Measurements from ENCODE around the gene CDKN2AIP.
"Not testable (repeated sequence)": the region's sequence is repeated elsewhere in the genome, so short reads cannot be mapped to it uniquely, and the experiment has no call there.

Gene CDKN2AIP

GRCh38 chr4:183416879-183417755 is 27.3 kb upstream of the CDKN2AIP start:
- Histone ChIP-seq H3K36me3 (ENCODE audit: insufficient read depth, low read length) (no peaks in the 10 kb centered on the region), H3K4me1 (ENCODE audit: insufficient read depth, low read length) (no peaks in the 10 kb centered on the region), H3K9me3 (ENCODE audit: low read length) (no peaks in the 10 kb centered on the region), H3K27ac (ENCODE audit: low read depth, low read length) (no peak overlapping the region), H3K9ac (ENCODE audit: low read length) (no peak overlapping the region), H3K27me3 (ENCODE audit: control insufficient read depth in 1 of 2, insufficient read depth in 2 of 2, low read length in 2 of 2) (no peaks in the 10 kb centered on the region), H3K4me3 (ENCODE audit: low read depth in 1 of 2, low read length in 2 of 2) (no peak overlapping the region)

GRCh38 chr4:183422962-183423631 is 21.3 kb upstream of the CDKN2AIP start:
- Histone ChIP-seq H3K4me1 (ENCODE audit: insufficient read depth, low read length) (no peaks in the 10 kb centered on the region), H3K27me3 (ENCODE audit: control insufficient read depth in 1 of 2, insufficient read depth in 2 of 2, low read length in 2 of 2) (no peaks in the 10 kb centered on the region), H3K9ac (ENCODE audit: low read length) (no peak overlapping the region), H3K9me3 (ENCODE audit: low read length) (no peaks in the 10 kb centered on the region), H3K4me3 (ENCODE audit: low read depth in 1 of 2, low read length in 2 of 2) (no peak overlapping the region), H3K36me3 (ENCODE audit: insufficient read depth, low read length) (no peaks in the 10 kb centered on the region), H3K27ac (ENCODE audit: low read depth, low read length) (no peak overlapping the region)

GRCh38 chr4:183424109-183424744 is 20.2 kb upstream of the CDKN2AIP start:
- H3K4me3 ChIP-seq (ENCODE audit: low read depth in 1 of 2, low read length in 2 of 2), result no peak overlapping the region
- no peak overlapping the region for H3K9ac ChIP-seq (ENCODE audit: low read length)
- no peaks in the 10 kb centered on the region for H3K27me3 ChIP-seq (ENCODE audit: control insufficient read depth in 1 of 2, insufficient read depth in 2 of 2, low read length in 2 of 2)
- H3K36me3 ChIP-seq (ENCODE audit: insufficient read depth, low read length), result no peaks in the 10 kb centered on the region
- no peak overlapping the region for H3K27ac ChIP-seq (ENCODE audit: low read depth, low read length)
- H3K9me3 ChIP-seq (ENCODE audit: low read length), result no peaks in the 10 kb centered on the region
- no peaks in the 10 kb centered on the region for H3K4me1 ChIP-seq (ENCODE audit: insufficient read depth, low read length)

- no peaks in the 10 kb centered on the region for H3K36me3 ChIP-seq (ENCODE audit: insufficient read depth, low read length)
- no peaks in the 10 kb centered on the region for H3K4me1 ChIP-seq (ENCODE audit: insufficient read depth, low read length)
- H3K27me3 ChIP-seq (ENCODE audit: control insufficient read depth in 1 of 2, insufficient read depth in 2 of 2, low read length in 2 of 2), result no peaks in the 10 kb centered on the region
- no peak overlapping the region for H3K9ac ChIP-seq (ENCODE audit: low read length)
- H3K9me3 ChIP-seq (ENCODE audit: low read length), result no peaks in the 10 kb centered on the region
- H3K27ac ChIP-seq (ENCODE audit: low read depth, low read length), result no peak overlapping the region
- no peak overlapping the region for H3K4me3 ChIP-seq (ENCODE audit: low read depth in 1 of 2, low read length in 2 of 2)
Measured at GRCh38 chr4:183426507-183426906, 17.9 kb upstream of the CDKN2AIP start.

- no peaks in the 10 kb centered on the region for H3K27me3 ChIP-seq (ENCODE audit: control insufficient read depth in 1 of 2, insufficient read depth in 2 of 2, low read length in 2 of 2)
Measured at GRCh38 chr4:183429489-183429888, 14.9 kb upstream of the CDKN2AIP start.

GRCh38 chr4:183430317-183430993 is 14.0 kb upstream of the CDKN2AIP start:
- Histone ChIP-seq H3K4me3 (ENCODE audit: low read depth in 1 of 2, low read length in 2 of 2) (no peak overlapping the region), H3K9me3 (ENCODE audit: low read length) (no peaks in the 10 kb centered on the region), H3K27ac (ENCODE audit: low read depth, low read length) (no peak overlapping the region), H3K27me3 (ENCODE audit: control insufficient read depth in 1 of 2, insufficient read depth in 2 of 2, low read length in 2 of 2) (no peaks in the 10 kb centered on the region), H3K9ac (ENCODE audit: low read length) (no peak overlapping the region), H3K36me3 (ENCODE audit: insufficient read depth, low read length) (no peaks in the 10 kb centered on the region), H3K4me1 (ENCODE audit: insufficient read depth, low read length) (no peaks in the 10 kb centered on the region)

More at GRCh38 chr4:183429489-183429888, 14.9 kb upstream of the CDKN2AIP start:
- Histone ChIP-seq H3K9ac (ENCODE audit: low read length) (no peak overlapping the region), H3K4me3 (ENCODE audit: low read depth in 1 of 2, low read length in 2 of 2) (no peak overlapping the region), H3K9me3 (ENCODE audit: low read length) (no peaks in the 10 kb centered on the region), H3K4me1 (ENCODE audit: insufficient read depth, low read length) (no peaks in the 10 kb centered on the region), H3K27ac (ENCODE audit: low read depth, low read length) (no peak overlapping the region), H3K36me3 (ENCODE audit: insufficient read depth, low read length) (no peaks in the 10 kb centered on the region)

GRCh38 chr4:183430994-183431347 is 13.5 kb upstream of the CDKN2AIP start:
- no peaks in the 10 kb centered on the region for H3K4me1 ChIP-seq (ENCODE audit: insufficient read depth, low read length)
- H3K27ac ChIP-seq (ENCODE audit: low read depth, low read length), result no peak overlapping the region
- H3K9ac ChIP-seq (ENCODE audit: low read length), result no peak overlapping the region
- H3K36me3 ChIP-seq (ENCODE audit: insufficient read depth, low read length), result no peaks in the 10 kb centered on the region
- no peak overlapping the region for H3K4me3 ChIP-seq (ENCODE audit: low read depth in 1 of 2, low read length in 2 of 2)
- no peaks in the 10 kb centered on the region for H3K27me3 ChIP-seq (ENCODE audit: control insufficient read depth in 1 of 2, insufficient read depth in 2 of 2, low read length in 2 of 2)
- H3K9me3 ChIP-seq (ENCODE audit: low read length), result no peaks in the 10 kb centered on the region

- H3K4me1 ChIP-seq (ENCODE audit: insufficient read depth, low read length), result no peaks in the 10 kb centered on the region
- H3K9me3 ChIP-seq (ENCODE audit: low read length), result no peaks in the 10 kb centered on the region
- no peak overlapping the region for H3K27ac ChIP-seq (ENCODE audit: low read depth, low read length)
- H3K36me3 ChIP-seq (ENCODE audit: insufficient read depth, low read length), result no peaks in the 10 kb centered on the region
- H3K4me3 ChIP-seq (ENCODE audit: low read depth in 1 of 2, low read length in 2 of 2), result no peak overlapping the region
- H3K27me3 ChIP-seq (ENCODE audit: control insufficient read depth in 1 of 2, insufficient read depth in 2 of 2, low read length in 2 of 2), result no peaks in the 10 kb centered on the region
- no peak overlapping the region for H3K9ac ChIP-seq (ENCODE audit: low read length)
Measured at GRCh38 chr4:183431614-183432013, 12.8 kb upstream of the CDKN2AIP start.

GRCh38 chr4:183433183-183433582 is 11.3 kb upstream of the CDKN2AIP start:
- not testable (repeated sequence) for H3K27me3 ChIP-seq (ENCODE audit: control insufficient read depth in 1 of 2, insufficient read depth in 2 of 2, low read length in 2 of 2); H3K4me1 ChIP-seq (ENCODE audit: insufficient read depth, low read length); H3K9me3 ChIP-seq (ENCODE audit: low read length); H3K36me3 ChIP-seq (ENCODE audit: insufficient read depth, low read length); H3K4me3 ChIP-seq (ENCODE audit: low read depth in 1 of 2, low read length in 2 of 2); H3K27ac ChIP-seq (ENCODE audit: low read depth, low read length); H3K9ac ChIP-seq (ENCODE audit: low read length)

GRCh38 chr4:183434264-183434663 is 10.2 kb upstream of the CDKN2AIP start:
- no peak overlapping the region for H3K27ac ChIP-seq (ENCODE audit: low read depth, low read length)
- H3K4me3 ChIP-seq (ENCODE audit: low read depth in 1 of 2, low read length in 2 of 2), result no peak overlapping the region
- no peak overlapping the region for H3K9ac ChIP-seq (ENCODE audit: low read length)
- no peaks in the 10 kb centered on the region for H3K27me3 ChIP-seq (ENCODE audit: control insufficient read depth in 1 of 2, insufficient read depth in 2 of 2, low read length in 2 of 2)
- no peaks in the 10 kb centered on the region for H3K4me1 ChIP-seq (ENCODE audit: insufficient read depth, low read length)
- H3K9me3 ChIP-seq (ENCODE audit: low read length), result no peaks in the 10 kb centered on the region
- H3K36me3 ChIP-seq (ENCODE audit: insufficient read depth, low read length), result no peaks in the 10 kb centered on the region

- Histone ChIP-seq H3K4me3 (ENCODE audit: low read depth in 1 of 2, low read length in 2 of 2) (no peak overlapping the region), H3K4me1 (ENCODE audit: insufficient read depth, low read length) (no peaks in the 10 kb centered on the region), H3K27ac (ENCODE audit: low read depth, low read length) (no peak overlapping the region), H3K36me3 (ENCODE audit: insufficient read depth, low read length) (no peaks in the 10 kb centered on the region), H3K9ac (ENCODE audit: low read length) (no peak overlapping the region), H3K9me3 (ENCODE audit: low read length) (no peaks in the 10 kb centered on the region), H3K27me3 (ENCODE audit: control insufficient read depth in 1 of 2, insufficient read depth in 2 of 2, low read length in 2 of 2) (no peaks in the 10 kb centered on the region)
Measured at GRCh38 chr4:183434666-183435190, 9.7 kb upstream of the CDKN2AIP start.
